Panc1 (cell line): ENCODE results near the gene ATP6V0B.

Source experiments
- POLR2AphosphoS5 ChIP-seq: IDR thresholded peaks from 2 replicates; pipeline ENCODE4 v1.6.1; 2012; ENCODE audit warnings: mild to moderate bottlenecking, low read depth, low read length, moderate library complexity
- SIN3A ChIP-seq: IDR thresholded peaks from 2 replicates; pipeline ENCODE4 v1.6.1; 2012; ENCODE audit warnings: low read depth, mild to moderate bottlenecking, low read length, moderate library complexity, borderline replicate concordance; ENCODE audit not compliant: insufficient read depth
- TF ChIP-seq, protein P1 (sequence below): fragments of 450-650 bp; IDR thresholded peaks from 2 replicates; pipeline ENCODE4 v1.5.1; 2017; ENCODE audit warnings: mild to moderate bottlenecking

DNA sequence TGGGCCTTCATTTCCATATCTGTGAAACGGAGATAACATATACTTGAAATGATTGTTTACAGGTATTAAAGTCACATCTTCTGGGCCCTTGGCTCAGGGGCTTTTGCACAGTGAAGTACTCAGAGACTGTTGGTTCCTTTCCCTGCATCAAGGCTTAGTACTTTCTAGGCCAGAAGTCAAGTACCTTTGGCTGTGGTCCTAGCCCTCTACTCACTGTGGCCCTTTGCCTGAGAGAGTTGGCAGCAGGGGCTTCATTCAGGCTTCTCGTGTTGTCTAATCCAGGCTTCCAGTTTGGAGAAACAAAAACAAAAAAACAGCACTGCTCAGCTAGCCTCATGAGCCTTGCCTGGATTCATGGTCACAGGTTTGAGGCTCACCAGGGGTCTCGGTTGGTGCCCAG lies 13.1 kb upstream of the ATP6V0B start:
- TF ChIP-seq, protein P1, sequence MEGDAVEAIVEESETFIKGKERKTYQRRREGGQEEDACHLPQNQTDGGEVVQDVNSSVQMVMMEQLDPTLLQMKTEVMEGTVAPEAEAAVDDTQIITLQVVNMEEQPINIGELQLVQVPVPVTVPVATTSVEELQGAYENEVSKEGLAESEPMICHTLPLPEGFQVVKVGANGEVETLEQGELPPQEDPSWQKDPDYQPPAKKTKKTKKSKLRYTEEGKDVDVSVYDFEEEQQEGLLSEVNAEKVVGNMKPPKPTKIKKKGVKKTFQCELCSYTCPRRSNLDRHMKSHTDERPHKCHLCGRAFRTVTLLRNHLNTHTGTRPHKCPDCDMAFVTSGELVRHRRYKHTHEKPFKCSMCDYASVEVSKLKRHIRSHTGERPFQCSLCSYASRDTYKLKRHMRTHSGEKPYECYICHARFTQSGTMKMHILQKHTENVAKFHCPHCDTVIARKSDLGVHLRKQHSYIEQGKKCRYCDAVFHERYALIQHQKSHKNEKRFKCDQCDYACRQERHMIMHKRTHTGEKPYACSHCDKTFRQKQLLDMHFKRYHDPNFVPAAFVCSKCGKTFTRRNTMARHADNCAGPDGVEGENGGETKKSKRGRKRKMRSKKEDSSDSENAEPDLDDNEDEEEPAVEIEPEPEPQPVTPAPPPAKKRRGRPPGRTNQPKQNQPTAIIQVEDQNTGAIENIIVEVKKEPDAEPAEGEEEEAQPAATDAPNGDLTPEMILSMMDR = no peak
- TF ChIP-seq POLR2AphosphoS5 (no peak), SIN3A (no peak)
